ENCODE measurements around the gene CFL2.

The CFL2 gene

DNA sequence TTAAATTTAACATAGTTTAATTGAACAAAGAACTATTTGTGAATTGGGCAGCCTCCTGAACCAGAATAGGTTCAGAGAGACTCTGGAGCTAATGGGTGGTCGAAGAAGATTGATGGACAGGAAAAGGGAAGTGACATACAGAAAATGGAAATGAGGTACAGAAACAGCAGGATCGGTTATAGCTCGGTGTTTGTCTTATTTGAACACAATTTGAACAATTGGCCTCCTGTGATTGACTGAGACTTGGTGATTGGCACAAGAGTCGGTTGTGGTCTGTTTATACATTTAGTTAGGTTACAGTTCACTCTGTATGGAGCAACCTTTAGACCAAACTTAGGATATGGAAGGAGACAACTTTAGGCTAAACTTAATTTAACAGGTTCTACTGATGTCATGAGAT is 18.4 kb upstream of the CFL2 start:
- H3K36me3 ChIP-seq (ENCODE audit: control insufficient read depth, insufficient read depth, low read length): no peaks in the 10 kb centered on the region
- TF ChIP-seq, protein P1, sequence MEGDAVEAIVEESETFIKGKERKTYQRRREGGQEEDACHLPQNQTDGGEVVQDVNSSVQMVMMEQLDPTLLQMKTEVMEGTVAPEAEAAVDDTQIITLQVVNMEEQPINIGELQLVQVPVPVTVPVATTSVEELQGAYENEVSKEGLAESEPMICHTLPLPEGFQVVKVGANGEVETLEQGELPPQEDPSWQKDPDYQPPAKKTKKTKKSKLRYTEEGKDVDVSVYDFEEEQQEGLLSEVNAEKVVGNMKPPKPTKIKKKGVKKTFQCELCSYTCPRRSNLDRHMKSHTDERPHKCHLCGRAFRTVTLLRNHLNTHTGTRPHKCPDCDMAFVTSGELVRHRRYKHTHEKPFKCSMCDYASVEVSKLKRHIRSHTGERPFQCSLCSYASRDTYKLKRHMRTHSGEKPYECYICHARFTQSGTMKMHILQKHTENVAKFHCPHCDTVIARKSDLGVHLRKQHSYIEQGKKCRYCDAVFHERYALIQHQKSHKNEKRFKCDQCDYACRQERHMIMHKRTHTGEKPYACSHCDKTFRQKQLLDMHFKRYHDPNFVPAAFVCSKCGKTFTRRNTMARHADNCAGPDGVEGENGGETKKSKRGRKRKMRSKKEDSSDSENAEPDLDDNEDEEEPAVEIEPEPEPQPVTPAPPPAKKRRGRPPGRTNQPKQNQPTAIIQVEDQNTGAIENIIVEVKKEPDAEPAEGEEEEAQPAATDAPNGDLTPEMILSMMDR (IDR thresholded peaks at IDR 0.05): no peak
- no peak overlapping the region for H3K4me3 ChIP-seq (ENCODE audit: low read depth, low read length)
- no peak overlapping the region for H3K9ac ChIP-seq
- no peak overlapping the region for H2AFZ ChIP-seq
- H3K4me2 ChIP-seq (ENCODE audit: low read length): no peak overlapping the region
- no peaks in the 10 kb centered on the region for H3K27me3 ChIP-seq (ENCODE audit: control insufficient read depth, insufficient read depth, low read length)
- H3K4me1 ChIP-seq: no peaks in the 10 kb centered on the region
- no peaks in the 10 kb centered on the region for H3K9me3 ChIP-seq (ENCODE audit: control insufficient read depth, low read length)
- H3K79me2 ChIP-seq: no peaks in the 10 kb centered on the region
- H3K27ac ChIP-seq: no peak overlapping the region

DNA sequence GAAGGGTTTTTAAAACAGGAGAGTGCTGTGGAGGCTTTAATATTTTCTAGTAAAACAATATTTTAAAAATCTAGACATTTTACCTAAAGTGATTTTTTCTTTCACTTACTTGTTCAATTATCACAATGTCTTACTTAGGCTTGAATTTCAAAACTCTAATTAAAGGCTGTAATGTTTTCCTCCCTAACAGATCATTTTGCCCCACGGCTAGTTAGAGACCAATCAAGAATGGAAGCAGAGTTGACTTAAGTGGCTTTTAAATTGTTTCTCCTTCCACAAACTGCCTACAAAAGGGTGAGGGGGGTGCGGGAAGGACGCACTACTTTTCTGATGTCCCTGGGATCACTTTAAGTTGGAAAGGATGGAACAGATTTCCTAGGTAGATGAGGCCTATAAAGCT is 9.5 kb upstream of the CFL2 start:
- TF ChIP-seq, protein P1 (IDR thresholded peaks at IDR 0.05): no peak
- no peaks in the 10 kb centered on the region for H3K27me3 ChIP-seq (ENCODE audit: control insufficient read depth, insufficient read depth, low read length)

DNA sequence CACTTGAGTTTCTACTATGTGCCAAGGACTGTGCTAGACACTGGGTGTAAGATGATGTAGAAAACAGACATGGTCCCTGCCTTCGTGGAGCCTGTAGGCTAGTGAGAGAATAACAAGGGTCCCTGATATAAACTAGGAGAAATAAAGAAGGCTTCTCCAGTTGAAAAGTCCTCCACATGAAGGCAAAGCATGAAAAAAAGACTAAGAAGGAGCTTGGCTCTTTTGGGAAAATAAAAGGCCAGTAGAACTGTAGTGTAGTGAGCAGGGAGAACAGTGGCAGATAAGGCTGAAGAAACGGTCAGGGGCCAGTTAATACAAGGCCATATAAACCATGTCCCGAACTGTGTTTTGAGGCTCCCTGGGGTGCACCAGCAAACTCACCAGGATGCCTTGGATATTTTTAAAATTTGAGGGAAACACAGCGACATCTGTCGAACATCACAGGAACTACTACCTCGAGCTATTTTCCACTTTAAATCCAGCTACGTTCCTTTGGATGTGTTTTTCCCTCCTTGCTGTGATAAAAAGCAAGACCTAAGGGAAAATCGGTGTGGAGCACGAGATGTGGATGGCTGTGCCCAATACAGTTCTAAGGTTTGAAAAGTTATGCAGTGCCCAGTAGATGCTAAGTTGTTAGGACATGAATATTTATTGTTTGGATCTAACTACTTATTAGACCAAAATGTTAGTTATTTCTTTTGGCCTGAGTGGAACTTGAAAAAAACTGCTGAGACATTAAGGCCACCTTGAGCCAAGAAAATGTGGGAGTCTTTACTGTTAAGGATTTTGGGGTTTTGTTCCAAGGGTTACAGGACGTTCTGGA is 8.5 kb upstream of the CFL2 start:
- H3K27ac ChIP-seq: no peak overlapping the region
- H3K9ac ChIP-seq: no peak overlapping the region
- TF ChIP-seq, protein P1 (IDR thresholded peaks at IDR 0.05): peak; percentile 88
- H3K4me2 ChIP-seq (ENCODE audit: low read length): no peak overlapping the region
- H3K9me3 ChIP-seq (ENCODE audit: control insufficient read depth, low read length): no peaks in the 10 kb centered on the region
- no peak overlapping the region for H3K4me3 ChIP-seq (ENCODE audit: low read depth, low read length)
- no peaks in the 10 kb centered on the region for H3K36me3 ChIP-seq (ENCODE audit: control insufficient read depth, insufficient read depth, low read length)
- H3K4me1 ChIP-seq: peaks cover 3% of the 10 kb centered on the region
- peak overlapping the region; percentile 54 for H2AFZ ChIP-seq
- H3K79me2 ChIP-seq: no peaks in the 10 kb centered on the region
- no peaks in the 10 kb centered on the region for H3K27me3 ChIP-seq (ENCODE audit: control insufficient read depth, insufficient read depth, low read length)

More for the DNA sequence above, 9.5 kb upstream of the CFL2 start:
- Histone ChIP-seq H3K79me2 (no peaks in the 10 kb centered on the region), H3K36me3 (ENCODE audit: control insufficient read depth, insufficient read depth, low read length) (no peaks in the 10 kb centered on the region), H3K4me2 (ENCODE audit: low read length) (no peak overlapping the region), H3K4me3 (ENCODE audit: low read depth, low read length) (no peak overlapping the region), H3K9me3 (ENCODE audit: control insufficient read depth, low read length) (no peaks in the 10 kb centered on the region), H3K27ac (no peak overlapping the region), H3K4me1 (peaks cover 3% of the 10 kb centered on the region), H3K9ac (no peak overlapping the region), H2AFZ (no peak overlapping the region)

DNA sequence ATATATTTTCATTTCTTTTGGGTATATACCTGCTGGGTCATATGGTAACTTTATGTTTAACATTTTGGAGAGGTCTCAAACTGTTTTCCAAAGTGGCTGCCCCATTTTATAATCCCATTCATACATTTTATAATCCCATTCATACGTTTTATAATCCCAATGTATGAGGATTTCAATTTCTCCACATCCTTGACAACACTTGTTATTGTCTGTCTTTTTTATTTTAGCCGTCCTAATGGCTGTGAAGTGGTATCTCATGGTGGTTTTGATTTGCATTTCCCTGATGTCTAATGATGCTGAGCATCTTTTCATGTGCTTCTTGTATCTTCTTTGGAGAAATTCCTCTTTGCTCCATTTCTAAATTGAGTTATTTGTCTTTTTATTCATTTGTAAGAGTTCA is 6.7 kb upstream of the CFL2 start:
- H2AFZ ChIP-seq: no peak overlapping the region
- H3K4me3 ChIP-seq (ENCODE audit: low read depth, low read length): no peak overlapping the region
- H3K27ac ChIP-seq: no peak overlapping the region
- peaks cover 3% of the 10 kb centered on the region for H3K4me1 ChIP-seq
- H3K9me3 ChIP-seq (ENCODE audit: control insufficient read depth, low read length): no peaks in the 10 kb centered on the region
- no peak overlapping the region for H3K4me2 ChIP-seq (ENCODE audit: low read length)
- TF ChIP-seq, protein P1 (IDR thresholded peaks at IDR 0.05): no peak
- H3K9ac ChIP-seq: no peak overlapping the region
- H3K27me3 ChIP-seq (ENCODE audit: control insufficient read depth, insufficient read depth, low read length): no peaks in the 10 kb centered on the region
- H3K79me2 ChIP-seq: no peaks in the 10 kb centered on the region
- H3K36me3 ChIP-seq (ENCODE audit: control insufficient read depth, insufficient read depth, low read length): no peaks in the 10 kb centered on the region
